Measurements from ENCODE around the gene GATA3. TPM values are rescaled to one million over a fixed set of nuclear protein-coding genes. Genes with fewer than 3 reads are reported as not detected.

GATA3 gene
- polyA plus RNA-seq, 1 donor from 2014 or later, result not detected

GRCh38 chr10:8085251-8085650, 30.8 kb downstream of the GATA3 start:
- no peak overlapping the region for H2AFZ ChIP-seq (ENCODE audit: low read depth, low read length)
- H3K9me2 ChIP-seq (ENCODE audit: insufficient read depth, low read length), result no peaks in the 10 kb centered on the region
- no peaks in the 10 kb centered on the region for H4K20me1 ChIP-seq (ENCODE audit: insufficient read depth)
- H3K79me2 ChIP-seq (replicated peaks; ENCODE audit: insufficient read depth, low read length), result no peaks in the 10 kb centered on the region
- no peaks in the 10 kb centered on the region for H3K36me3 ChIP-seq (ENCODE audit: insufficient read depth, low read length)
- H3F3A ChIP-seq (ENCODE audit: insufficient read depth, low read length, poor library complexity, severe bottlenecking), result no peaks in the 10 kb centered on the region
- H3K9me3 ChIP-seq (ENCODE audit: low read length), result no peaks in the 10 kb centered on the region
- no peak overlapping the region for H3K4me3 ChIP-seq (ENCODE audit: low read length)
- H3K27me3 ChIP-seq (ENCODE audit: insufficient read depth, low read depth, low read length), result no peaks in the 10 kb centered on the region
- H3K4me2 ChIP-seq (ENCODE audit: low read length), result no peak overlapping the region
- H3K27ac ChIP-seq (ENCODE audit: low read length), result no peak overlapping the region
- TF ChIP-seq MXI1 (conservative IDR thresholded peaks at IDR 0.05; ENCODE audit: poor library complexity, severe bottlenecking) (no peak), CTCF (IDR thresholded peaks at IDR 0.05; ENCODE audit: poor library complexity, severe bottlenecking) (no peak), EZH2 (IDR thresholded peaks at IDR 0.05; ENCODE audit: borderline replicate concordance, insufficient read depth, low read length, poor library complexity, severe bottlenecking) (no peak), REST (IDR thresholded peaks at IDR 0.05; ENCODE audit: borderline replicate concordance) (no peak), EP300 (conservative IDR thresholded peaks at IDR 0.05; ENCODE audit: poor library complexity, severe bottlenecking) (no peak), SMC3 (conservative IDR thresholded peaks at IDR 0.05; ENCODE audit: poor library complexity) (no peak), TAF1 (IDR thresholded peaks at IDR 0.05; ENCODE audit: low read depth) (no peak), RAD21 (conservative IDR thresholded peaks at IDR 0.05) (no peak), POLR2AphosphoS5 (IDR thresholded peaks at IDR 0.05) (no peak)
- no peak overlapping the region for H3K9ac ChIP-seq (ENCODE audit: low read length)

- Histone ChIP-seq H3K9ac (ENCODE audit: low read length) (no peak overlapping the region), H3K9me3 (ENCODE audit: low read length) (no peaks in the 10 kb centered on the region), H3K36me3 (ENCODE audit: insufficient read depth, low read length) (no peaks in the 10 kb centered on the region), H3K27me3 (ENCODE audit: insufficient read depth, low read depth, low read length) (no peaks in the 10 kb centered on the region), H3K79me2 (replicated peaks; ENCODE audit: insufficient read depth, low read length) (no peaks in the 10 kb centered on the region), H3K4me3 (ENCODE audit: low read length) (no peak overlapping the region), H3K27ac (ENCODE audit: low read length) (no peak overlapping the region), H3F3A (ENCODE audit: insufficient read depth, low read length, poor library complexity, severe bottlenecking) (no peaks in the 10 kb centered on the region), H3K4me2 (ENCODE audit: low read length) (no peak overlapping the region), H4K20me1 (ENCODE audit: insufficient read depth) (no peaks in the 10 kb centered on the region), H2AFZ (ENCODE audit: low read depth, low read length) (no peak overlapping the region), H3K9me2 (ENCODE audit: insufficient read depth, low read length) (no peaks in the 10 kb centered on the region)
- no peak for TF ChIP-seq MXI1 (conservative IDR thresholded peaks at IDR 0.05; ENCODE audit: poor library complexity, severe bottlenecking)
- no peak for TF ChIP-seq RAD21 (conservative IDR thresholded peaks at IDR 0.05)
These were observed 31.8 kb downstream of the GATA3 start for GRCh38 chr10:8086315-8086714.

GRCh38 chr10:8088504-8088903, 34.0 kb downstream of the GATA3 start:
- H3F3A ChIP-seq (ENCODE audit: insufficient read depth, low read length, poor library complexity, severe bottlenecking), result no peaks in the 10 kb centered on the region
- no peak overlapping the region for H3K27ac ChIP-seq (ENCODE audit: low read length)
- no peak overlapping the region for H2AFZ ChIP-seq (ENCODE audit: low read depth, low read length)
- H3K9me3 ChIP-seq (ENCODE audit: low read length), result no peaks in the 10 kb centered on the region
- TF ChIP-seq RAD21 (conservative IDR thresholded peaks at IDR 0.05) (no peak), CTCF (IDR thresholded peaks at IDR 0.05; ENCODE audit: poor library complexity, severe bottlenecking) (no peak), POLR2AphosphoS5 (IDR thresholded peaks at IDR 0.05) (no peak), EZH2 (IDR thresholded peaks at IDR 0.05; ENCODE audit: borderline replicate concordance, insufficient read depth, low read length, poor library complexity, severe bottlenecking) (no peak)
- H3K36me3 ChIP-seq (ENCODE audit: insufficient read depth, low read length), result no peaks in the 10 kb centered on the region
- H3K9ac ChIP-seq (ENCODE audit: low read length), result no peak overlapping the region
- no peaks in the 10 kb centered on the region for H3K9me2 ChIP-seq (ENCODE audit: insufficient read depth, low read length)
- no peak overlapping the region for H3K4me3 ChIP-seq (ENCODE audit: low read length)
- no peaks in the 10 kb centered on the region for H4K20me1 ChIP-seq (ENCODE audit: insufficient read depth)
- H3K79me2 ChIP-seq (replicated peaks; ENCODE audit: insufficient read depth, low read length), result no peaks in the 10 kb centered on the region
- H3K27me3 ChIP-seq (ENCODE audit: insufficient read depth, low read depth, low read length), result no peaks in the 10 kb centered on the region
- H3K4me2 ChIP-seq (ENCODE audit: low read length), result no peak overlapping the region

Data from neural cell (in vitro differentiated cells).